SK-N-SH (cell line): ENCODE measurements around the gene FANCI. TPM values are rescaled to one million over a fixed set of nuclear protein-coding genes. Genes with fewer than 3 reads are reported as not detected.

ENCODE experiments used
- CTCF ChIA-PET: fragments of 300-600, 350-600 bp; formaldehyde crosslinking; extraction: SDS; loops from one replicate; lab custom pipeline; 2021; lab: Yijun Ruan, JAX
- POLR2A ChIA-PET: fragments of 350-600 bp; sonication (Branson Sonifier 250); formaldehyde crosslinking; extraction: SDS; loops from one replicate; lab custom pipeline; 2020; ENCODE audit warnings: antibody characterized with exemption, inconsistent platforms; lab: Yijun Ruan, JAX
- DNase-seq: peaks from one replicate; pipeline ENCODE4 v3.0.0; 2012
- H2AFZ ChIP-seq: fragments of 200-600 bp; sonication (generic); 2 replicates; pipeline ENCODE4 v1.8.1; 2016; ENCODE audit warnings: antibody characterized with exemption, mild to moderate bottlenecking, low read depth
- H3F3A ChIP-seq: fragments of 200-600 bp; sonication (generic); replicated peaks from 2 replicates; pipeline ENCODE3; 2016; ENCODE audit warnings: antibody characterized with exemption, mild to moderate bottlenecking; ENCODE audit not compliant: insufficient read depth
- H3K27ac ChIP-seq, 2 experiments: fragments of 200-500 bp in 1 of 2; fragments of 200-600 bp in 1 of 2; sonication (Bioruptor generic) in 1 of 2; sonication (generic), shearing (Covaris generic) in 1 of 2; 2 replicates each; pipeline versions ENCODE4 v1.5.1 to v1.6.1; 2014 to 2016; ENCODE audit warnings: low read depth in 2 of 2, inconsistent platforms in 1 of 2, low read length in 1 of 2, mild to moderate bottlenecking in 1 of 2, mixed read lengths in 1 of 2
- H3K27me3 ChIP-seq: fragments of 200-600 bp; sonication (generic), shearing (Covaris generic); 2 replicates; pipeline ENCODE4 v1.6.1; 2016; ENCODE audit warnings: mixed run types; ENCODE audit not compliant: insufficient read depth
- H3K36me3 ChIP-seq, 2 experiments: fragments of 200-500 bp in 1 of 2; fragments of 200-600 bp in 1 of 2; sonication (Bioruptor generic) in 1 of 2; sonication (generic) in 1 of 2; replicated peaks in 1 of 2; 2 replicates each; pipeline versions ENCODE3 to v1.5.1; 2014 to 2016; ENCODE audit warnings: low read length in 1 of 2, mild to moderate bottlenecking in 1 of 2; ENCODE audit not compliant: insufficient read depth in 2 of 2, control insufficient read depth in 1 of 2
- H3K4me1 ChIP-seq, 2 experiments: fragments of 200-500 bp in 1 of 2; fragments of 200-600 bp in 1 of 2; sonication (Bioruptor generic) in 1 of 2; sonication (generic), shearing (Covaris generic) in 1 of 2; 2 replicates each; pipeline versions ENCODE4 v1.5.1 to v1.6.1; 2014 to 2016; ENCODE audit warnings: low read depth in 1 of 2, low read length in 1 of 2, mixed run types in 1 of 2; ENCODE audit not compliant: insufficient read depth in 2 of 2, control insufficient read depth in 1 of 2
- H3K4me2 ChIP-seq: fragments of 200-600 bp; sonication (generic), shearing (Covaris generic); 2 replicates; pipeline ENCODE4 v1.6.1; 2017; ENCODE audit warnings: mixed run types
- H3K4me3 ChIP-seq, 2 experiments: fragments of 200-500 bp in 1 of 2; fragments of 200-600 bp in 1 of 2; sonication (Bioruptor generic) in 1 of 2; sonication (generic), shearing (Covaris generic) in 1 of 2; 2 replicates each; pipeline versions ENCODE4 v1.5.1 to v1.8.1; 2014 to 2016; ENCODE audit warnings: low read depth in 2 of 2, inconsistent platforms in 1 of 2, low read length in 1 of 2, mild to moderate bottlenecking in 1 of 2, mixed read lengths in 1 of 2, moderate library complexity in 1 of 2
- H3K79me2 ChIP-seq: fragments of 200-600 bp; sonication (generic); 2 replicates; pipeline ENCODE4 v1.8.1; 2017; ENCODE audit warnings: mild to moderate bottlenecking; ENCODE audit not compliant: insufficient read depth
- H3K9ac ChIP-seq: fragments of 200-600 bp; sonication (generic); 2 replicates; pipeline ENCODE4 v1.6.1; 2017; ENCODE audit warnings: mixed run types
- H3K9me2 ChIP-seq: fragments of 200-600 bp; sonication (generic); 2 replicates; pipeline ENCODE4 v1.6.1; 2017; ENCODE audit warnings: mixed run types
- H3K9me3 ChIP-seq: fragments of 200-600 bp; sonication (generic); 2 replicates; pipeline ENCODE4 v1.6.1; 2017; ENCODE audit warnings: mixed run types, mild to moderate bottlenecking, moderate library complexity
- H4K20me1 ChIP-seq: fragments of 200-600 bp; sonication (generic); 2 replicates; pipeline ENCODE4 v1.6.1; 2017; ENCODE audit warnings: mild to moderate bottlenecking, mixed run types; ENCODE audit not compliant: insufficient read depth
- CHD2 ChIP-seq: fragments of 150-350 bp; IDR thresholded peaks from 2 replicates; pipeline ENCODE4 v1.6.1; 2018; ENCODE audit warnings: low read length; ENCODE audit not compliant: partially characterized antibody
- ELF1 ChIP-seq: IDR thresholded peaks from 2 replicates; pipeline ENCODE4 v1.4.0; 2012
- EP300 ChIP-seq, 2 experiments: IDR thresholded peaks; 2 replicates each; pipeline versions ENCODE4 v1.4.0 to v1.6.1; 2012; ENCODE audit warnings: borderline replicate concordance in 1 of 2, low read depth in 1 of 2, low read length in 1 of 2
- EZH2phosphoT487 ChIP-seq: fragments of 200-600 bp; sonication (generic); IDR thresholded peaks from 2 replicates; pipeline ENCODE4 v1.6.1; 2017; ENCODE audit warnings: low read depth, mixed run types, mild to moderate bottlenecking, antibody characterized with exemption, moderate library complexity, borderline replicate concordance
- FOXM1 ChIP-seq: IDR thresholded peaks from 2 replicates; pipeline ENCODE4 v1.4.0; 2012; ENCODE audit warnings: low read depth, mild to moderate bottlenecking
- GABPA ChIP-seq: IDR thresholded peaks from 2 replicates; pipeline ENCODE4 v1.4.0; 2012; ENCODE audit warnings: low read depth, mild to moderate bottlenecking
- GATA2 ChIP-seq: sonication (generic); formaldehyde crosslinking; IDR thresholded peaks from 2 replicates; pipeline ENCODE4 v1.5.0; 2020; ENCODE audit warnings: mild to moderate bottlenecking, missing genetic modification reagents
- MAX ChIP-seq: IDR thresholded peaks from 2 replicates; pipeline ENCODE4 v1.4.0; 2012; ENCODE audit warnings: low read depth
- MXI1 ChIP-seq: IDR thresholded peaks from 2 replicates; pipeline ENCODE4 v1.6.1; 2012; ENCODE audit warnings: mild to moderate bottlenecking, low read depth, low read length, improper control_type of control experiment
- NFIC ChIP-seq: IDR thresholded peaks from 2 replicates; pipeline ENCODE4 v1.4.0; 2012; ENCODE audit warnings: borderline replicate concordance
- RCOR1 ChIP-seq: fragments of 150-350 bp; IDR thresholded peaks from 2 replicates; pipeline ENCODE4 v1.6.1; 2017; ENCODE audit warnings: antibody characterized with exemption, low read length
- REST ChIP-seq: IDR thresholded peaks from 2 replicates; pipeline ENCODE4 v1.6.1; 2012; ENCODE audit warnings: mild to moderate bottlenecking, low read depth, low read length, moderate library complexity
- SIN3A ChIP-seq: IDR thresholded peaks from 2 replicates; pipeline ENCODE4 v1.6.1; 2012; ENCODE audit warnings: low read depth, mild to moderate bottlenecking, low read length, moderate library complexity, borderline replicate concordance
- WGBS: methylation state at CpG from one replicate; pipeline ENCODE4 v1.1.6; 2017; ENCODE audit warnings: low lambda C conversion rate; 5-methylcytosine and 5-hydroxymethylcytosine counted together
- polyA plus RNA-seq, 3 experiments: library from polyadenylated mRNA; depleted of rRNA; stranded (reverse); fragments of >200 nt; gene quantifications; 2 replicates each; pipeline ENCODE4 v1.2.3, GENCODE V29; 2012

FANCI gene
- polyA plus RNA-seq, 1 of the 3 experiments (the other 2 are of a cell fraction): 13.2 TPM

- peaks cover 16 to 66% of the 10 kb centered on the region in 2 experiments for H3K36me3 ChIP-seq
- no peak for DNase-seq
- WGBS: 86% methylated on average over 4 of the region's 4 CpGs
- no peak overlapping the region for H3K4me3 ChIP-seq
- H3K79me2 ChIP-seq: no peaks in the 10 kb centered on the region
- no peak for TF ChIP-seq MAX
- no peak for TF ChIP-seq EZH2phosphoT487
- TF ChIP-seq NFIC: no peak
- no peak for TF ChIP-seq ELF1
- TF ChIP-seq REST: no peak
- TF ChIP-seq SIN3A: no peak
- H3K27me3 ChIP-seq: no peaks in the 10 kb centered on the region
- H3K9ac ChIP-seq: no peak overlapping the region
- H3F3A ChIP-seq: peaks cover 9% of the 10 kb centered on the region
- CTCF ChIA-PET: interaction anchor here (0.8 to 5.6 kb wide), 8 partner anchors 9 to 290 kb away, joined by 3 to 49 read pairs (median 4); no protein-coding TSS in a partner anchor
- H3K27ac ChIP-seq: no peak overlapping the region
- POLR2A ChIA-PET: no interaction called here
- H3K9me2 ChIP-seq: no peaks in the 10 kb centered on the region
- no peaks in the 10 kb centered on the region for H3K9me3 ChIP-seq
- H4K20me1 ChIP-seq: no peaks in the 10 kb centered on the region
- H3K4me2 ChIP-seq: no peak overlapping the region
- no peak overlapping the region for H2AFZ ChIP-seq
- peaks cover 4 to 9% of the 10 kb centered on the region in 2 experiments; a peak in 1 of 4 replicates for H3K4me1 ChIP-seq
These were observed 49.2 kb upstream of the FANCI start for GRCh38 chr15:89194608-89195007.

- Histone ChIP-seq H3K27me3 (no peaks in the 10 kb centered on the region), H2AFZ (no peak overlapping the region), H3K36me3 (peaks cover 5 to 54% of the 10 kb centered on the region in 2 experiments), H3K4me3 (no peak overlapping the region), H3K4me1 (peaks cover 4 to 9% of the 10 kb centered on the region in 2 experiments; a peak in 1 of 4 replicates), H3K9me3 (no peaks in the 10 kb centered on the region), H3K79me2 (no peaks in the 10 kb centered on the region), H4K20me1 (no peaks in the 10 kb centered on the region), H3F3A (peaks cover 9% of the 10 kb centered on the region), H3K4me2 (no peak overlapping the region), H3K9me2 (no peaks in the 10 kb centered on the region), H3K27ac (peak overlapping the region in 1 of 2 experiments; percentile 14; a peak in 1 of 4 replicates), H3K9ac (no peak overlapping the region)
- ChIA-PET POLR2A (no interaction called here), CTCF (interaction anchor here (2.0 to 5.6 kb wide), 4 partner anchors 11 to 291 kb away, joined by 5 to 49 read pairs (median 19); no protein-coding TSS in a partner anchor)
- TF ChIP-seq CHD2 (no peak), GABPA (no peak), RCOR1 (no peak), MXI1 (no peak), EP300 (IDR thresholded peaks at IDR 0.05; ENCODE audit: borderline replicate concordance in 1 of 2, low read depth in 1 of 2, low read length in 1 of 2) (no peak), GATA2 (CRISPR knock-in tag) (no peak), FOXM1 (no peak)
- DNase-seq: no peak
- WGBS: 80% methylated on average over 8 of the region's 8 CpGs
These were observed 47.9 kb upstream of the FANCI start for GRCh38 chr15:89195836-89196235.
